ENCODE results near the gene TET2. TPM values are rescaled to one million over a fixed set of nuclear protein-coding genes. Genes with fewer than 3 reads are reported as not detected.
"Not testable (repeated sequence)": the region's sequence is repeated elsewhere in the genome, so short reads cannot be mapped to it uniquely, and the experiment has no call there.

Gene TET2
- total and polyA plus RNA-seq, 7 donors = 2.4 to 30.9 (median 24.6) TPM

GRCh38 chr4:105288121-105288520 lies 141.4 kb downstream of the TET2 start:
- Histone ChIP-seq H3K27me3 (no peaks in the 10 kb centered on the region), H3K9me3 (peaks cover 0 to 4% (median 0%) of the 10 kb centered on the region in 4 donors), H3K4me1 (no peaks in the 10 kb centered on the region), H3K36me3 (no peaks in the 10 kb centered on the region), H3K27ac (no peak overlapping the region), H3K4me3 (no peak overlapping the region)
- TF ChIP-seq CTCF (IDR thresholded peaks at IDR 0.05) (no peak), POLR2A (IDR thresholded peaks at IDR 0.05) (no peak), EP300 (IDR thresholded peaks at IDR 0.05) (no peak), POLR2AphosphoS5 (IDR thresholded peaks at IDR 0.05) (no peak)
- intact Hi-C loops (cut with DNase I) = no loop called here
- 95 to 98% methylated on average over 2 of the region's 2 CpGs for WGBS, 2 donors
- no peak for DNase-seq

- 31 to 57% methylated on average over 3 of the region's 3 CpGs for WGBS, 2 donors
- no peak overlapping the region for H3K27ac ChIP-seq
- H3K4me1 ChIP-seq = no peaks in the 10 kb centered on the region
- H3K9me3 ChIP-seq = peaks cover 0 to 4% (median 0%) of the 10 kb centered on the region in 4 donors
- no peak for TF ChIP-seq EP300 (IDR thresholded peaks at IDR 0.05)
- no peak for TF ChIP-seq POLR2AphosphoS5 (IDR thresholded peaks at IDR 0.05)
- TF ChIP-seq POLR2A (IDR thresholded peaks at IDR 0.05) = no peak
- TF ChIP-seq CTCF (IDR thresholded peaks at IDR 0.05) = no peak
- intact Hi-C loops (cut with DNase I) = no loop called here
- DNase-seq = no peak
- no peaks in the 10 kb centered on the region for H3K36me3 ChIP-seq
- no peaks in the 10 kb centered on the region for H3K27me3 ChIP-seq
- no peak overlapping the region for H3K4me3 ChIP-seq
Measured at GRCh38 chr4:105291925-105292324, 145.2 kb downstream of the TET2 start.

DNA sequence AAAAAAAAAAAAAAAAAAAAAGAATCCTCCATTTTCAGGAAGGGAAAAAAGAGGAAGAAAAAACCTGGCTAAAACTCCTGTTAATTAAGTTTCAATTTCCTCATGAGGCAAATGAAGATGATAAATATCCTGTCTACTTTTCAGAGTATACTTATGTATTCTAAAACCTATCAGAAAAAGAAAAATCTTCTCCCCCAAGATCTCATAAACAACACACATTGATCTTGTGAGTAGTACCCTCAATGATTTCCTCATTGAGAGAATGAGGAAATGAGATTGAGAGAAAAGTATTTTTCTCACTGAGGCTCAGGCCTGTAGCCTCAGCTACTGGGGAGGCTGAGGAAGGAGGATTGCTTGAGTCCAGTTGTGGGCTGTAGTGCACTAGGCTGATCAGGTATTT lies 146.7 kb downstream of the TET2 start:
- H3K27ac ChIP-seq = no peak overlapping the region
- intact Hi-C loops (cut with DNase I) = no loop called here
- no peak overlapping the region for H3K4me3 ChIP-seq
- peaks cover 0 to 2% (median 0%) of the 10 kb centered on the region in 4 donors for H3K9me3 ChIP-seq
- H3K27me3 ChIP-seq = no peaks in the 10 kb centered on the region
- DNase-seq = no peak
- H3K36me3 ChIP-seq = no peaks in the 10 kb centered on the region
- TF ChIP-seq EP300 (IDR thresholded peaks at IDR 0.05) (no peak), CTCF (IDR thresholded peaks at IDR 0.05) (no peak), POLR2AphosphoS5 (IDR thresholded peaks at IDR 0.05) (no peak), POLR2A (IDR thresholded peaks at IDR 0.05) (no peak)
- no peaks in the 10 kb centered on the region for H3K4me1 ChIP-seq

DNA sequence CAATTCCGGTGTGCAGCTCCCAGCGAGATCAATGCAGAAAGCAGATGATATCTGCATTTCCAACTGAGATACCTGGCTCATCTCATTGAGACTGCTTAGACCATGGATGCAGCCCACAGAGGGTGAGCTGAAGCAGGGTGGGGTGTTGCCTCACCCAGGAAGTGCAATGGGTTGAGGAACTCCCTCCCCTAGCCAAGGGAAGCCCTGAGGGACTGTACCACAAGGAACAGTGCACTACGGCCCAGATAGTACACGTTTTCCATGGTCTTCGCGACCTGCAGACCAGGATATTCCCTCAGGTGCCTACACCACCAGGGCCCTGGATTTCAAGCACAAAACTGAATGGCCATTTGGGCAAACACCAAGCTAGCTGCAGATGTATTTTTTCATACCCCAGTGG lies 150.0 kb downstream of the TET2 start:
- H3K27ac ChIP-seq = no peak overlapping the region
- TF ChIP-seq POLR2A (IDR thresholded peaks at IDR 0.05) (no peak), CTCF (IDR thresholded peaks at IDR 0.05) (no peak), POLR2AphosphoS5 (IDR thresholded peaks at IDR 0.05) (no peak), EP300 (IDR thresholded peaks at IDR 0.05) (no peak)
- H3K27me3 ChIP-seq = no peaks in the 10 kb centered on the region
- H3K36me3 ChIP-seq = no peaks in the 10 kb centered on the region
- H3K4me3 ChIP-seq = no peak overlapping the region
- no peaks in the 10 kb centered on the region for H3K9me3 ChIP-seq
- intact Hi-C loops (cut with DNase I) = no loop called here
- 93 to 95% methylated on average over 6 of the region's 6 CpGs for WGBS, 2 donors
- no peaks in the 10 kb centered on the region for H3K4me1 ChIP-seq
- DNase-seq = no peak

DNA sequence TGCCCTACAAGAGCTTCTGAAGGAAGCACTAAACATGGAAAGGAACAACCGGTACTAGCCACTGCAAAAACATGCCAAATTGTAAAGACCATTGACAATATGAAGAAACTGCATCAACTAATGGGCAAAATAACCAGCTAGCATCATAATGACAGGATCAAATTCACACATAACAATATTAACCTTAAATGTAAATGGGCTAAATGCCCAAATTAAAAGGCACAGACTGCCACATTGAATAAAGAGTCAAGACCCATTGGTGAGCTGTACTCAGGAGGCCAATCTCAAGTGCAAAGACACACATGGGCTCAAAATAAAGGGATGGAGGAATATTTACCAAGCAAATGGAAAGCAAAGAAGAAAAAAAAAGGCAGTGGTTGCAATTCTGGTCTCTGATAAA lies 152.4 kb downstream of the TET2 start:
- H3K27me3 ChIP-seq; H3K27ac ChIP-seq; H3K9me3 ChIP-seq; H3K4me3 ChIP-seq; DNase-seq; intact Hi-C loops (cut with DNase I); H3K36me3 ChIP-seq; H3K4me1 ChIP-seq: not testable (repeated sequence)
- WGBS, 2 donors = 96 to 100% methylated on average over 1 of the region's 1 CpG

Measured in sigmoid colon (tissue), 7 donors.